HPDE6-E6E7 (cell line): ENCODE data around the gene THEM5.

ENCODE experiments used
- DNase-seq: peaks from one replicate; pipeline ENCODE4 v3.0.0; 2011; ENCODE audit warnings: missing footprints; ENCODE audit errors: extremely low spot score

The THEM5 gene

DNA sequence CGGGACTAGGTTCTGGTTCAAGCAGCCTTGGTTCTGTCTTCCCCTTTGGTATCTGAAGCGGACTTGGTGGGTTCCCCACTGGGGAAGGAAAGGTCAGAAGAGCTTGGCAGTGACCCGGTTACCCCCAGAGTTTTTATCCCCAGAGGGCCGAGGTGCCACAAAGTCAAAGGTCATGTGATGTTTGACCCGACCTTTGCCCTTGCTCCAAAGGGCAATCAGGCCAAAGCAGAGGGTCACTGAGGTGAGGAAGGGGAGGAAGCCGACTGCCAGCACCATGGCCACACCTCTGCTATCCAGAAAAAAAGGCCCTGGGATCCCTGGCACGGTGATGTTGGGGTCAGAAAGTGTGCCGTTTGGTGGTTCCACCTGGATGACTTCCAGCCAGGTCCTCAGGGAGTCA, 52.7 kb downstream of the THEM5 start:
- DNase-seq = no peak

- DNase-seq = no peak
Observed at GRCh38 chr1:151799179-151800022, 54.1 kb downstream of the THEM5 start.

GRCh38 chr1:151798571-151798970, 54.9 kb downstream of the THEM5 start:
- no peak for DNase-seq
